Loucy (cell line): ENCODE data around the gene ACAT2.
A peak's percentile ranks its signal among the peaks of the same experiment; 100 is the strongest.

ENCODE experiments used
- H2AFZ ChIP-seq: fragments of 200-600 bp; sonication (generic); 2 replicates; pipeline ENCODE4 v1.6.0; 2016; ENCODE audit warnings: antibody characterized with exemption, mild to moderate bottlenecking, low read length, moderate library complexity
- H3F3A ChIP-seq: fragments of 200-600 bp; 2 replicates; pipeline ENCODE4 v1.6.0; 2016; ENCODE audit warnings: antibody characterized with exemption, low read depth, mild to moderate bottlenecking
- H3K27me3 ChIP-seq: fragments of 200-600 bp; sonication (generic); 2 replicates; pipeline ENCODE4 v1.6.1; 2014; ENCODE audit warnings: low read length, mild to moderate bottlenecking; ENCODE audit not compliant: insufficient read depth, poor library complexity, severe bottlenecking
- H3K36me3 ChIP-seq: fragments of 200-600 bp; sonication (generic); 2 replicates; pipeline ENCODE4 v1.6.1; 2016; ENCODE audit warnings: low read length; ENCODE audit not compliant: insufficient read depth
- H3K4me1 ChIP-seq: fragments of 200-600 bp; sonication (generic); 2 replicates; pipeline ENCODE4 v1.5.1; 2014; ENCODE audit warnings: low read length, mild to moderate bottlenecking; ENCODE audit not compliant: insufficient read depth, poor library complexity, severe bottlenecking
- H3K4me2 ChIP-seq: fragments of 200-600 bp; sonication (generic); 2 replicates; pipeline ENCODE4 v1.6.0; 2014; ENCODE audit warnings: antibody characterized with exemption, low read length, low read depth, mild to moderate bottlenecking; ENCODE audit not compliant: poor library complexity, severe bottlenecking
- H3K4me3 ChIP-seq: fragments of 200-600 bp; sonication (generic); 2 replicates; pipeline ENCODE4 v1.5.1; 2014; ENCODE audit warnings: low read length, mild to moderate bottlenecking, mixed read lengths; ENCODE audit not compliant: poor library complexity, severe bottlenecking
- H3K79me2 ChIP-seq: fragments of 200-600 bp; sonication (generic); 2 replicates; pipeline ENCODE4 v1.6.1; 2014; ENCODE audit warnings: low read length; ENCODE audit not compliant: insufficient read depth
- H3K9ac ChIP-seq: fragments of 200-600 bp; sonication (generic); 2 replicates; pipeline ENCODE4 v1.6.0; 2014; ENCODE audit warnings: mild to moderate bottlenecking, low read depth, low read length, moderate library complexity; ENCODE audit not compliant: poor library complexity, severe bottlenecking
- H3K9me2 ChIP-seq: fragments of 200-600 bp; sonication (generic); replicated peaks from 2 replicates; pipeline ENCODE4 v1.6.1; 2016; ENCODE audit warnings: low read depth, low read length, mixed read lengths
- H3K9me3 ChIP-seq: fragments of 200-600 bp; sonication (generic); 2 replicates; pipeline ENCODE4 v1.6.1; 2014; ENCODE audit warnings: mild to moderate bottlenecking, antibody characterized with exemption, low read length, low read depth; ENCODE audit not compliant: insufficient read depth
- H4K20me1 ChIP-seq: fragments of 200-600 bp; sonication (generic); 2 replicates; pipeline ENCODE4 v1.6.0; 2014; ENCODE audit warnings: antibody characterized with exemption, low read length, mild to moderate bottlenecking; ENCODE audit not compliant: insufficient read depth, poor library complexity, severe bottlenecking
- CTCF ChIP-seq: fragments of 200-600 bp; sonication (generic); conservative IDR thresholded peaks from 2 replicates; pipeline ENCODE4 v1.5.1; 2014; ENCODE audit warnings: mild to moderate bottlenecking, antibody characterized with exemption, low read length
- EZH2phosphoT487 ChIP-seq: fragments of 200-600 bp; IDR thresholded peaks from 2 replicates; pipeline ENCODE4 v1.6.1; 2018; ENCODE audit warnings: antibody characterized with exemption, mild to moderate bottlenecking, moderate library complexity, borderline replicate concordance

The ACAT2 gene

GRCh38 chr6:159736908-159737307, 24.9 kb upstream of the ACAT2 start:
- H3K4me3 ChIP-seq = no peak overlapping the region
- H3K4me1 ChIP-seq = peaks cover 30% of the 10 kb centered on the region
- no peak overlapping the region for H3K9ac ChIP-seq
- H3K9me2 ChIP-seq = no peaks in the 10 kb centered on the region
- H3K4me2 ChIP-seq = peak overlapping the region; percentile 34
- no peaks in the 10 kb centered on the region for H3K27me3 ChIP-seq
- peaks cover 99% of the 10 kb centered on the region for H3K79me2 ChIP-seq
- H3F3A ChIP-seq = no peaks in the 10 kb centered on the region; the same call in 1 of the 2 replicates
- TF ChIP-seq EZH2phosphoT487 (no peak), CTCF (no peak)
- H3K9me3 ChIP-seq = no peaks in the 10 kb centered on the region
- peaks cover 42% of the 10 kb centered on the region for H3K36me3 ChIP-seq
- H2AFZ ChIP-seq = no peak overlapping the region
- H4K20me1 ChIP-seq = peaks cover 99% of the 10 kb centered on the region

GRCh38 chr6:159739341-159739740, 22.5 kb upstream of the ACAT2 start:
- H3F3A ChIP-seq = no peaks in the 10 kb centered on the region; the same call in 1 of the 2 replicates
- H3K9ac ChIP-seq = no peak overlapping the region
- H3K9me2 ChIP-seq = no peaks in the 10 kb centered on the region
- no peaks in the 10 kb centered on the region for H3K27me3 ChIP-seq
- H3K9me3 ChIP-seq = no peaks in the 10 kb centered on the region
- peaks cover 86% of the 10 kb centered on the region for H4K20me1 ChIP-seq
- H3K4me2 ChIP-seq = no peak overlapping the region
- H3K4me1 ChIP-seq = peaks cover 25% of the 10 kb centered on the region
- peaks cover 66% of the 10 kb centered on the region for H3K36me3 ChIP-seq
- TF ChIP-seq EZH2phosphoT487 (no peak), CTCF (no peak)
- H3K79me2 ChIP-seq = peaks cover 91% of the 10 kb centered on the region
- no peak overlapping the region for H3K4me3 ChIP-seq
- no peak overlapping the region for H2AFZ ChIP-seq

- no peaks in the 10 kb centered on the region for H3K9me2 ChIP-seq
- TF ChIP-seq EZH2phosphoT487 (no peak), CTCF (no peak)
- H3K4me3 ChIP-seq = no peak overlapping the region
- no peaks in the 10 kb centered on the region for H3F3A ChIP-seq
- peaks cover 4% of the 10 kb centered on the region for H3K4me1 ChIP-seq
- no peaks in the 10 kb centered on the region for H3K27me3 ChIP-seq
- H4K20me1 ChIP-seq = peaks cover 78% of the 10 kb centered on the region
- no peak overlapping the region for H3K9ac ChIP-seq
- H3K4me2 ChIP-seq = no peak overlapping the region
- no peaks in the 10 kb centered on the region for H3K9me3 ChIP-seq
- H2AFZ ChIP-seq = no peak overlapping the region
- peaks cover 82% of the 10 kb centered on the region for H3K79me2 ChIP-seq
- H3K36me3 ChIP-seq = peaks cover 94% of the 10 kb centered on the region
Observed at GRCh38 chr6:159742165-159742564, 19.7 kb upstream of the ACAT2 start.
